Measurements from ENCODE around the gene MRPL20. TPM values are rescaled to one million over a fixed set of nuclear protein-coding genes. Genes with fewer than 3 reads are reported as not detected.
A peak's percentile ranks its signal among the peaks of the same experiment; 100 is the strongest.

MRPL20 gene
- total and polyA plus RNA-seq, 9 donors, result 79.9 to 130 (median 95.0) TPM

DNA sequence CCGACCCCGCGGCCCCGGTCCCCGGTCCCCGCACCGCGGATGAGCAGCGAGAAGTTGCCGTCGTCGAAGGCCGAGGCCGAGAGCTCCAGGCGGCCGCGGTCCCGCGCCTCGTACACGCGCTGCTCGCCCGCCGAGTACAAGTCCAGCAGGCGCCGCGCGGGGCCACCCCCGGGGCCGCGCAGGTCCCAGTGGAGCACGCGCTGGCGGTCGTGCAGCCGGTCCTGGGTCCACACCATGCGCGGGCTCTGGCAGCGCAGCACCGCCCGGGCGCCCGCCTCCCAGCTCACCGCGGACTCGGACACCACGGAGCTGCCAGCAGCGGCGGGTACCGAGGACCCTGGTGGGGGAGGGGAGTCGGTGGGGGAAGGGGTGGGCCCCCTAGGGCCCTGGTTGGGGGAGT, 51.7 kb downstream of the MRPL20 start:
- Histone ChIP-seq H3K27me3 (no peaks in the 10 kb centered on the region), H3K27ac (peak overlapping the region in 1 of 2 donors; percentile 23), H3K9me3 (no peaks in the 10 kb centered on the region), H3K4me3 (peak overlapping the region; percentile 17), H3K36me3 (no peaks in the 10 kb centered on the region), H3K4me1 (ENCODE audit: insufficient read depth) (peaks cover 19% of the 10 kb centered on the region)
- DNase-seq, result peak in 2 of 5 donors; percentile 72 to 77
- WGBS, 3 donors, result 5 to 7% (median 7%) methylated on average over 4 to 52 of the region's 52 CpGs
- TF ChIP-seq POLR2A (IDR thresholded peaks at IDR 0.05) (no peak), EP300 (IDR thresholded peaks at IDR 0.05) (no peak)
- TF ChIP-seq, protein P1, sequence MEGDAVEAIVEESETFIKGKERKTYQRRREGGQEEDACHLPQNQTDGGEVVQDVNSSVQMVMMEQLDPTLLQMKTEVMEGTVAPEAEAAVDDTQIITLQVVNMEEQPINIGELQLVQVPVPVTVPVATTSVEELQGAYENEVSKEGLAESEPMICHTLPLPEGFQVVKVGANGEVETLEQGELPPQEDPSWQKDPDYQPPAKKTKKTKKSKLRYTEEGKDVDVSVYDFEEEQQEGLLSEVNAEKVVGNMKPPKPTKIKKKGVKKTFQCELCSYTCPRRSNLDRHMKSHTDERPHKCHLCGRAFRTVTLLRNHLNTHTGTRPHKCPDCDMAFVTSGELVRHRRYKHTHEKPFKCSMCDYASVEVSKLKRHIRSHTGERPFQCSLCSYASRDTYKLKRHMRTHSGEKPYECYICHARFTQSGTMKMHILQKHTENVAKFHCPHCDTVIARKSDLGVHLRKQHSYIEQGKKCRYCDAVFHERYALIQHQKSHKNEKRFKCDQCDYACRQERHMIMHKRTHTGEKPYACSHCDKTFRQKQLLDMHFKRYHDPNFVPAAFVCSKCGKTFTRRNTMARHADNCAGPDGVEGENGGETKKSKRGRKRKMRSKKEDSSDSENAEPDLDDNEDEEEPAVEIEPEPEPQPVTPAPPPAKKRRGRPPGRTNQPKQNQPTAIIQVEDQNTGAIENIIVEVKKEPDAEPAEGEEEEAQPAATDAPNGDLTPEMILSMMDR (IDR thresholded peaks at IDR 0.05), result no peak
- intact Hi-C loops (cut with DNase I), result no loop called here

DNA sequence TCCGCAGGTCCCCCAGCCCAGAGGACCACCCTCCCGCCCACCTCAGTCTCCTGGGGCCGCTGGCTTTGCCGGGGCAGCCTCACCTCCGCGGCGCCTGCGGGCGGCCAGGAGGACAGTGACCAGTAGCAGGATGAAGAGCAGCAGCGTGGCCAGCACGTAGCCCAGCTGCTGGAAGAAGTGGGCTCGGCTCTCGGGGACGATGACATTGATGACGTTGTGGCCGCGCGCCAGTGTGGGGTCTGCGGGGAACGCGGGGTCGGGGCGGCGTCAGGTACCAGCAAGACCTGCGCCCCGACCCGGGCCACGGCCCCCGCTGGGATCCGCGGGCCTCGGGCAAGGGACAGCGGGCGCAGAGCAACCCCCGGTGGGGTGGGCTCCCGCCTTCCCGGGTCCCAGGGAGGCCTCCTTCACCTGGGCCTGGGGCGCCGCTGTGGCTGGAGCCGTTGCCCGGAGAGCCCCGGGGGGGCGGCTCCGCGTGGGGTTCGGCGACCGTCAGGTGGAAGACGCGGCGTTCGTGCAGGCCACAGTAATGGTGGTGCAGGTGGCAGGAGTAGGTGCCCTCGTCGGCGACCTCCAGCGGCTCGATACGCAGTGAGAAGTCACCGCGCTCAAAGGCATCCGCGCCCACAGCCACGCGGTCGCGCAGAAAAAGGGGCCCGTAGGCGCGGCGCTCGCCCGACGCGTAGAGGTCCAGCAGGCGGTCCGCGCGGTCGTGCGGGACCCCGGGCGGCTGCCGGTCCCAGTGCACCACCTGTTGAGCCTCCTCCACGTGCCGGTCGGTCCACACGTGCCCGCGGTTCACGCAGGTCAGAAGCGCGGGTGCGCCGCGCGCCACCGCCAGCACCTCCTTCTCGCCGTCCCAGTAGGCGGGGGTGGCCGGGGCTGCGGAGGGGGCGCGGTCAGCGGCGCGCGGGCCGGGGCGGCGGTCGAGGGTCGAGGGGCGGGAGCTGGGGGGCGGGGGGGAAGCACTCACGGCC, 52.5 kb downstream of the MRPL20 start:
- no peak for DNase-seq
- H3K4me1 ChIP-seq (ENCODE audit: insufficient read depth), result peaks cover 17% of the 10 kb centered on the region
- TF ChIP-seq POLR2A (IDR thresholded peaks at IDR 0.05), result no peak
- TF ChIP-seq, protein P1 (IDR thresholded peaks at IDR 0.05), result no peak
- no peak for TF ChIP-seq EP300 (IDR thresholded peaks at IDR 0.05)
- H3K36me3 ChIP-seq, result no peaks in the 10 kb centered on the region
- no peaks in the 10 kb centered on the region for H3K9me3 ChIP-seq
- H3K27me3 ChIP-seq, result no peaks in the 10 kb centered on the region
- intact Hi-C loops (cut with DNase I), result no loop called here
- WGBS, 3 donors, result 55 to 69% (median 61%) methylated on average over 92 to 116 of the region's 116 CpGs
- H3K27ac ChIP-seq, result peak overlapping the region in 1 of 2 donors; percentile 23
- no peak overlapping the region for H3K4me3 ChIP-seq

DNA sequence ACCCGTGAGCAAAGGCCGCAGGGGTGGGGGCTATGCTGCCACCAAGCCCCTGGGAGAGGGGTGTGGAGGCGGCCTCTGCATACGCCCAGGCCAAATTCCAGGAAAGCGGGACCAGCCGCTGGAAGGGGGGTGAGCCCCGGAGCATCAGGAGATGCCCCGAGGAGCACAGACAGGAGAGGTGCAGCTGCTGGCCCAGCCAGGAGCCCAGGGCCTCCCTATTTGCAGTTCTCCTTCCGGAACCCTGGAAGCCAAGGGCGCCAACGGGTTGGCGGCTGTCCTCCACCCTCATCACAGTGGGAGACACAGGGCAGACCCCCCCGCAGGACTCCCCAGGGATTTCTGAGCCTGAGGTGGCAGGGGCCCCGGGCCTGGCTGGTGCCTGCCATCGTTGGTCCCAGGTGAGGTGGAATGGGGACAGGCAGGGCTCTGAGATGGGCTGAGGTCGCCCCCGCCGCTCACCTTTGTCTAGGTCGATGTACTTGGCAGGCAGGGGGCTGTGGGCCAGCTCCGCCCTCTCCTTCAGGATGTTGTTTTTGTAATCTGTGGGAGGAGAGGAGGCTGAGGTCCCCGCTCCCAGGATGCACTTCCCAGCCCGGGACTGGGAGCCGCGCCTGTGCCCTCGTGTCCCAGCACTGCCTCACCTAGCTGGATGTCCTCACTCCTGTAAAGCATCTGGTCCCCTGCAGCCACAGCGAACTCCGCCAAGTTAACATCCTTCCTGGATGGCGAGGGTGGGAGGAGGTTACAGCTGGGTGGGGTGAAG, 53.5 kb downstream of the MRPL20 start:
- WGBS, 3 donors, result 62 to 78% (median 65%) methylated on average over 16 to 28 of the region's 28 CpGs
- intact Hi-C loops (cut with DNase I), result no loop called here
- DNase-seq, result no peak
- Histone ChIP-seq H3K4me3 (no peak overlapping the region), H3K4me1 (ENCODE audit: insufficient read depth) (peaks cover 12% of the 10 kb centered on the region), H3K27me3 (no peaks in the 10 kb centered on the region), H3K36me3 (no peaks in the 10 kb centered on the region), H3K27ac (no peak overlapping the region), H3K9me3 (no peaks in the 10 kb centered on the region)
- TF ChIP-seq EP300 (IDR thresholded peaks at IDR 0.05) (no peak), POLR2A (IDR thresholded peaks at IDR 0.05) (no peak)
- TF ChIP-seq, protein P1 (IDR thresholded peaks at IDR 0.05), result no peak

DNA sequence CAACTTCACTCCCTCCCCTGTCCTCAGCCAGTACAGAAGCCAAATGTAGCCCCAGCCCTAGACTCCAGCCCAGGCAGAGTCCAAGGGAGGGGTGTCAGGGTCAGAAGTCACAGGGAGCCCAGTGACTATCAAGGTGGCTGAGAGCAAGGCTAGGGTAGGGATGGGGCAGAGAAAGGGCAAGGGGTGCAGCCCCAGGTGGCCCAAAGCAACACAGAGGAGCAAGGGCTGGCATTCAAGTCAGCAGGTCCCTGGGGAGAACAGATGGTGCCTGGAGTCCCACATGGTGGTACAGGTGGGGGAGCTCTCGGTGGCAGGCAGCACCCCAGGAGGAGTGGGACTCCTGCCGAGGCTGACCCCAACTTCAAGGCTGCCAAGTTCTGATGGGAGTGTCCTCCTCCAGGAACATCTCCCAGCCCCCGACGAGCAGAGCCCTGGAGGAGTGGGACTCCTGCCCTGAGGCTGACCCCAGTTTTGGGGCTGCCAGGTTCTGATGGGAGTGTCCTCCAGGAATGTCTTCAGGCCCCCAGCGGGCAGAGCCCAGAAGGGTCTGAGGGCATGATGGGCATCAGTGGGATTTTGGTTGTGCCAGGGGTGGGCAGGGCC, 54.2 kb downstream of the MRPL20 start:
- WGBS, 3 donors, result 22 to 33% (median 27%) methylated on average over 4 to 5 of the region's 5 CpGs
- no peaks in the 10 kb centered on the region for H3K27me3 ChIP-seq
- TF ChIP-seq, protein P1 (IDR thresholded peaks at IDR 0.05), result no peak
- no peak for TF ChIP-seq EP300 (IDR thresholded peaks at IDR 0.05)
- peaks cover 17% of the 10 kb centered on the region for H3K4me1 ChIP-seq (ENCODE audit: insufficient read depth)
- no peaks in the 10 kb centered on the region for H3K9me3 ChIP-seq
- intact Hi-C loops (cut with DNase I), result no loop called here
- H3K27ac ChIP-seq, result no peak overlapping the region
- H3K4me3 ChIP-seq, result no peak overlapping the region
- DNase-seq, result no peak
- H3K36me3 ChIP-seq, result no peaks in the 10 kb centered on the region
